ENCODE data around the gene RAB3D.

DNA sequence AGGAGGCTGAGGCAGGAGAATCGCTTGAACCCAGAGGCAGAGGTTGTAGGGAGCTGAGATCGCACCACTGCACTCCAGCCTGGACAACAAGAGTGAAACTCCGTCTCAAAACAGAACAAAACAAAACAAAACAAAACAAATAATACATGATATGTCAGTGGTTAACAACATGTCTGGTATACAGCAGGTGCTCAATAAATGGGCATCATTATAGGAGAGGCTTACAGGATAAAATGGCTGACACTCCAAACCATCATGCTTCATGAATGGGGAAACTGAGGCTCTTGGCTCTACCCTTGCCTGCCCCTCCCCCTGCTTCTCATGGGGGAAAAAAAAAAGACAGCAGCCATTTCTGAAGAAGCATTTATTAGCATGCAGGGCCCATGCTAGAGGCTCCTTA is 3.0 kb upstream of the RAB3D start:
- TF ChIP-seq JUNB (IDR thresholded peaks at IDR 0.05): no peak
- TF ChIP-seq SREBF1 (IDR thresholded peaks at IDR 0.05; ENCODE audit: low read length): no peak
- no peak for TF ChIP-seq EP300 (IDR thresholded peaks at IDR 0.05; ENCODE audit: borderline replicate concordance in 1 of 2, control insufficient read depth in 1 of 2, low read depth in 2 of 2, low read length in 2 of 2)
- TF ChIP-seq, protein P1, sequence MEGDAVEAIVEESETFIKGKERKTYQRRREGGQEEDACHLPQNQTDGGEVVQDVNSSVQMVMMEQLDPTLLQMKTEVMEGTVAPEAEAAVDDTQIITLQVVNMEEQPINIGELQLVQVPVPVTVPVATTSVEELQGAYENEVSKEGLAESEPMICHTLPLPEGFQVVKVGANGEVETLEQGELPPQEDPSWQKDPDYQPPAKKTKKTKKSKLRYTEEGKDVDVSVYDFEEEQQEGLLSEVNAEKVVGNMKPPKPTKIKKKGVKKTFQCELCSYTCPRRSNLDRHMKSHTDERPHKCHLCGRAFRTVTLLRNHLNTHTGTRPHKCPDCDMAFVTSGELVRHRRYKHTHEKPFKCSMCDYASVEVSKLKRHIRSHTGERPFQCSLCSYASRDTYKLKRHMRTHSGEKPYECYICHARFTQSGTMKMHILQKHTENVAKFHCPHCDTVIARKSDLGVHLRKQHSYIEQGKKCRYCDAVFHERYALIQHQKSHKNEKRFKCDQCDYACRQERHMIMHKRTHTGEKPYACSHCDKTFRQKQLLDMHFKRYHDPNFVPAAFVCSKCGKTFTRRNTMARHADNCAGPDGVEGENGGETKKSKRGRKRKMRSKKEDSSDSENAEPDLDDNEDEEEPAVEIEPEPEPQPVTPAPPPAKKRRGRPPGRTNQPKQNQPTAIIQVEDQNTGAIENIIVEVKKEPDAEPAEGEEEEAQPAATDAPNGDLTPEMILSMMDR (IDR thresholded peaks at IDR 0.05 in 2 of 3, conservative IDR thresholded peaks at IDR 0.05 in 1 of 3; ENCODE audit: control insufficient read depth in 2 of 3, extremely low read depth in 1 of 3, insufficient read depth in 1 of 3, low read depth in 3 of 3, low read length in 3 of 3): no peak
- no peak for TF ChIP-seq NFYB (IDR thresholded peaks at IDR 0.05; ENCODE audit: insufficient read depth, low read depth, low read length)
- TF ChIP-seq DPF2 (IDR thresholded peaks at IDR 0.05): no peak

Measured in GM12878 (cell line).